ENCODE measurements around the gene ITGB4. TPM values are rescaled to one million over a fixed set of nuclear protein-coding genes. Genes with fewer than 3 reads are reported as not detected.

The ITGB4 gene
- total RNA-seq, 1 donor from 2014 or later = 9.7 TPM

GRCh38 chr17:75731716-75732498 lies 10.6 kb downstream of the ITGB4 start:
- Mint-ChIP-seq H3K9me3 (ENCODE audit: low read depth) (no peaks in the 10 kb centered on the region), H3K27ac (peak overlapping the region; percentile 41), H3K36me3 (ENCODE audit: insufficient read depth) (peaks cover 4% of the 10 kb centered on the region), H3K4me1 (ENCODE audit: low read depth) (no peaks in the 10 kb centered on the region), H3K27me3 (no peaks in the 10 kb centered on the region), H3K4me3 (ENCODE audit: low read depth) (no peak overlapping the region)
- TF ChIP-seq, protein P1, sequence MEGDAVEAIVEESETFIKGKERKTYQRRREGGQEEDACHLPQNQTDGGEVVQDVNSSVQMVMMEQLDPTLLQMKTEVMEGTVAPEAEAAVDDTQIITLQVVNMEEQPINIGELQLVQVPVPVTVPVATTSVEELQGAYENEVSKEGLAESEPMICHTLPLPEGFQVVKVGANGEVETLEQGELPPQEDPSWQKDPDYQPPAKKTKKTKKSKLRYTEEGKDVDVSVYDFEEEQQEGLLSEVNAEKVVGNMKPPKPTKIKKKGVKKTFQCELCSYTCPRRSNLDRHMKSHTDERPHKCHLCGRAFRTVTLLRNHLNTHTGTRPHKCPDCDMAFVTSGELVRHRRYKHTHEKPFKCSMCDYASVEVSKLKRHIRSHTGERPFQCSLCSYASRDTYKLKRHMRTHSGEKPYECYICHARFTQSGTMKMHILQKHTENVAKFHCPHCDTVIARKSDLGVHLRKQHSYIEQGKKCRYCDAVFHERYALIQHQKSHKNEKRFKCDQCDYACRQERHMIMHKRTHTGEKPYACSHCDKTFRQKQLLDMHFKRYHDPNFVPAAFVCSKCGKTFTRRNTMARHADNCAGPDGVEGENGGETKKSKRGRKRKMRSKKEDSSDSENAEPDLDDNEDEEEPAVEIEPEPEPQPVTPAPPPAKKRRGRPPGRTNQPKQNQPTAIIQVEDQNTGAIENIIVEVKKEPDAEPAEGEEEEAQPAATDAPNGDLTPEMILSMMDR (IDR thresholded peaks at IDR 0.05; ENCODE audit: unreplicated experiment) = no peak
- no peak for DNase-seq (ENCODE audit: low spot score, unreplicated experiment)

GRCh38 chr17:75733471-75733870 lies 12.2 kb downstream of the ITGB4 start:
- no peaks in the 10 kb centered on the region for H3K27me3 Mint-ChIP-seq

DNA sequence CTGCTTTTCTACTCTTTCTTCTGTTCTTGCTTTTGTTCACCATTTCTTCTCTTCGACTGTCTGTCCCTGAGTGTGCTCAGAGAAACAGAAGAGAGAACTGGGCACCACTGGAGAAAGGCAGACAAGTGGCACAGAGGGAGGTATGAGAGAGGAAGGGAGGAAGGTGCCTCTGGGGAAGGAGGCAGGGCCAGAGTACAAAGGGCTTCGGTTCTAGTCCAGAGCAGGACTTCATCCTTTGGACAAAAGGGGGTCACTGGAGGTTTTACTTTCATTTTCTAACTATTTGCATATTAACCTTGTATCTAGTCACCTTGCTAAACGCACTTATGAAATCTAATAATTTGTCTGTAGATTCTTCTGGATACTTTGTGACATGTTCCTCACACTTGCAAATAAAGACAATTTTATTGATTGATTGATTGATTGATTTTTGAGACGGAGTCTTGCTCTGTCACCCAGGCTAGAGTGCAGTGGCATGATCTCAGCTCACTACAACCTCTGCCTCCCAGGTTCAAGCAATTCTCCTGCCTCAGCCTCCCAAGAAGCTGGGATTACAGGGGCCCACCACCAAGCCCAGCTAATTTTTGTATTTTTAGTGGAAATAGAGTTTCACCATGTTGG lies 13.5 kb downstream of the ITGB4 start:
- H3K27ac Mint-ChIP-seq = no peak overlapping the region
- H3K4me1 Mint-ChIP-seq (ENCODE audit: low read depth) = no peaks in the 10 kb centered on the region
- H3K27me3 Mint-ChIP-seq = no peaks in the 10 kb centered on the region
- TF ChIP-seq, protein P1 (IDR thresholded peaks at IDR 0.05; ENCODE audit: unreplicated experiment) = no peak
- no peaks in the 10 kb centered on the region for H3K9me3 Mint-ChIP-seq (ENCODE audit: low read depth)
- peaks cover 4% of the 10 kb centered on the region for H3K36me3 Mint-ChIP-seq (ENCODE audit: insufficient read depth)
- H3K4me3 Mint-ChIP-seq (ENCODE audit: low read depth) = no peak overlapping the region
- no peak for DNase-seq (ENCODE audit: low spot score, unreplicated experiment)

More at GRCh38 chr17:75733471-75733870, 12.2 kb downstream of the ITGB4 start:
- Mint-ChIP-seq H3K27ac (no peak overlapping the region), H3K4me1 (ENCODE audit: low read depth) (no peaks in the 10 kb centered on the region), H3K9me3 (ENCODE audit: low read depth) (no peaks in the 10 kb centered on the region), H3K4me3 (ENCODE audit: low read depth) (no peak overlapping the region), H3K36me3 (ENCODE audit: insufficient read depth) (peaks cover 4% of the 10 kb centered on the region)
- DNase-seq (ENCODE audit: low spot score, unreplicated experiment) = no peak
- TF ChIP-seq, protein P1 (IDR thresholded peaks at IDR 0.05; ENCODE audit: unreplicated experiment) = no peak

- no peak overlapping the region for H3K27ac Mint-ChIP-seq
- TF ChIP-seq, protein P1 (IDR thresholded peaks at IDR 0.05; ENCODE audit: unreplicated experiment) = no peak
- H3K4me1 Mint-ChIP-seq (ENCODE audit: low read depth) = no peaks in the 10 kb centered on the region
- H3K36me3 Mint-ChIP-seq (ENCODE audit: insufficient read depth) = peaks cover 2% of the 10 kb centered on the region
- no peaks in the 10 kb centered on the region for H3K27me3 Mint-ChIP-seq
- no peaks in the 10 kb centered on the region for H3K9me3 Mint-ChIP-seq (ENCODE audit: low read depth)
- no peak for DNase-seq (ENCODE audit: low spot score, unreplicated experiment)
- H3K4me3 Mint-ChIP-seq (ENCODE audit: low read depth) = no peak overlapping the region
These were observed 15.0 kb downstream of the ITGB4 start for GRCh38 chr17:75736173-75736835.

All from progenitor cell of endocrine pancreas (in vitro differentiated cells).